Suprapubic skin (tissue), 3 donors: ENCODE measurements around the gene GAP43.

Experiments
- POLR2AphosphoS5 ChIP-seq, 3 donors: sonication (generic); formaldehyde crosslinking; IDR thresholded peaks; one replicate each; pipeline ENCODE4 v1.6.1; 2017; ENCODE audit warnings: antibody characterized with exemption in 3 of 3
- TF ChIP-seq, protein P1 (sequence below), 2 donors: fragments of 200-600 bp in 1 of 2; fragments of 450-650 bp in 1 of 2; sonication (generic) in 1 of 2; IDR thresholded peaks; one replicate each; pipeline ENCODE4 v1.5.1; 2016 to 2019; ENCODE audit warnings: antibody characterized with exemption in 2 of 2, mild to moderate bottlenecking in 1 of 2, moderate library complexity in 1 of 2

GRCh38 chr3:115715241-115715745 is 92.0 kb downstream of the GAP43 start:
- TF ChIP-seq POLR2AphosphoS5 (IDR thresholded peaks at IDR 0.05) = no peak
- TF ChIP-seq, protein P1, sequence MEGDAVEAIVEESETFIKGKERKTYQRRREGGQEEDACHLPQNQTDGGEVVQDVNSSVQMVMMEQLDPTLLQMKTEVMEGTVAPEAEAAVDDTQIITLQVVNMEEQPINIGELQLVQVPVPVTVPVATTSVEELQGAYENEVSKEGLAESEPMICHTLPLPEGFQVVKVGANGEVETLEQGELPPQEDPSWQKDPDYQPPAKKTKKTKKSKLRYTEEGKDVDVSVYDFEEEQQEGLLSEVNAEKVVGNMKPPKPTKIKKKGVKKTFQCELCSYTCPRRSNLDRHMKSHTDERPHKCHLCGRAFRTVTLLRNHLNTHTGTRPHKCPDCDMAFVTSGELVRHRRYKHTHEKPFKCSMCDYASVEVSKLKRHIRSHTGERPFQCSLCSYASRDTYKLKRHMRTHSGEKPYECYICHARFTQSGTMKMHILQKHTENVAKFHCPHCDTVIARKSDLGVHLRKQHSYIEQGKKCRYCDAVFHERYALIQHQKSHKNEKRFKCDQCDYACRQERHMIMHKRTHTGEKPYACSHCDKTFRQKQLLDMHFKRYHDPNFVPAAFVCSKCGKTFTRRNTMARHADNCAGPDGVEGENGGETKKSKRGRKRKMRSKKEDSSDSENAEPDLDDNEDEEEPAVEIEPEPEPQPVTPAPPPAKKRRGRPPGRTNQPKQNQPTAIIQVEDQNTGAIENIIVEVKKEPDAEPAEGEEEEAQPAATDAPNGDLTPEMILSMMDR (IDR thresholded peaks at IDR 0.05) = no peak
